DOHH2 (cell line): Measurements from ENCODE around the gene CDK14.

Experiments used
- CTCF ChIP-seq: fragments of 200-600 bp; sonication (generic); IDR thresholded peaks from one replicate; pipeline ENCODE4 v1.5.1; 2014; ENCODE audit warnings: antibody characterized with exemption, mild to moderate bottlenecking, low read depth, low read length; ENCODE audit not compliant: poor library complexity, severe bottlenecking
- EZH2phosphoT487 ChIP-seq: fragments of 200-600 bp; sonication (generic); IDR thresholded peaks from 2 replicates; pipeline ENCODE4 v1.6.1; 2017; ENCODE audit warnings: borderline replicate concordance, mild to moderate bottlenecking, antibody characterized with exemption, low read length, moderate library complexity, mixed read lengths

GRCh38 chr7:90897961-90898469, 301.9 kb downstream of the CDK14 start:
- TF ChIP-seq CTCF (no peak), EZH2phosphoT487 (no peak)
